IMR-90 (cell line): ENCODE results near the gene LYPD4. TPM values are rescaled to one million over a fixed set of nuclear protein-coding genes. Genes with fewer than 3 reads are reported as not detected.

ENCODE experiments used
- ATAC-seq: fragments of 200-7000 bp; cut with Tn5 transposase; 2 replicates; pipeline ENCODE4 v1.9.1; 2020; ENCODE audit warnings: low read depth, mild to moderate bottlenecking, moderate library complexity
- BruUV-seq: library from RNA; stranded (reverse); fragments of 400-500 nt; replicated peaks from 2 replicates; lab custom pipeline; 2021; lab: Mats Ljungman, UMichigan
- CTCF ChIA-PET: fragments of 300-600 bp; formaldehyde crosslinking; extraction: SDS; loops from one replicate; lab custom pipeline; 2021; ENCODE audit warnings: antibody characterized with exemption; lab: Yijun Ruan, JAX
- POLR2A ChIA-PET: fragments of 300-600 bp; sonication (Branson Sonifier 250); formaldehyde crosslinking; loops from one replicate; lab custom pipeline; 2022; ENCODE audit warnings: antibody characterized with exemption; ENCODE audit not compliant: unreplicated experiment; lab: Charles Lee
- DNase-seq: peaks from one replicate; pipeline ENCODE4 v3.0.0; 2013
- H2AFZ ChIP-seq: replicated peaks from 2 replicates; pipeline ENCODE3; 2013; ENCODE audit warnings: low read length, mild to moderate bottlenecking; ENCODE audit not compliant: poor library complexity
- H2AK5ac ChIP-seq: 2 replicates; pipeline ENCODE4 v1.6.1; 2013; ENCODE audit warnings: low read depth, low read length, inconsistent platforms
- H2AK9ac ChIP-seq: replicated peaks from 2 replicates; pipeline ENCODE3; 2013; ENCODE audit warnings: mild to moderate bottlenecking, low read depth, low read length, moderate library complexity; ENCODE audit not compliant: poor library complexity
- H2BK120ac ChIP-seq: 2 replicates; pipeline ENCODE4 v1.6.1; 2013; ENCODE audit warnings: low read depth, low read length, inconsistent platforms
- H2BK15ac ChIP-seq: 3 replicates; pipeline ENCODE4 v1.6.1; 2013; ENCODE audit warnings: low read depth, low read length, inconsistent platforms
- H2BK20ac ChIP-seq: 2 replicates; pipeline ENCODE4 v1.6.1; 2013; ENCODE audit warnings: low read depth, mild to moderate bottlenecking, inconsistent platforms, low read length, moderate library complexity
- H2BK5ac ChIP-seq: 2 replicates; pipeline ENCODE4 v1.6.1; 2013; ENCODE audit warnings: mild to moderate bottlenecking, low read depth, low read length, inconsistent platforms; ENCODE audit not compliant: poor library complexity, severe bottlenecking
- H3K14ac ChIP-seq: replicated peaks from 2 replicates; pipeline ENCODE4 v1.6.1; 2013; ENCODE audit warnings: low read depth, low read length, inconsistent platforms
- H3K18ac ChIP-seq: 2 replicates; pipeline ENCODE4 v1.6.1; 2013; ENCODE audit warnings: low read depth, low read length, control low read depth
- H3K23ac ChIP-seq: 2 replicates; pipeline ENCODE4 v1.6.1; 2013; ENCODE audit warnings: low read depth, low read length, inconsistent platforms
- H3K27ac ChIP-seq: 2 replicates; pipeline ENCODE4 v1.5.1; 2013; ENCODE audit warnings: mild to moderate bottlenecking, control low read depth, low read length; ENCODE audit not compliant: insufficient read depth
- H3K27me3 ChIP-seq: 2 replicates; pipeline ENCODE4 v1.6.1; 2013; ENCODE audit warnings: low read length; ENCODE audit not compliant: control insufficient read depth, insufficient read depth
- H3K36me3 ChIP-seq: 2 replicates; pipeline ENCODE4 v1.6.1; 2013; ENCODE audit warnings: low read length, mixed read lengths; ENCODE audit not compliant: control insufficient read depth, insufficient read depth
- H3K4ac ChIP-seq: 2 replicates; pipeline ENCODE4 v1.6.1; 2013; ENCODE audit warnings: low read depth, low read length, inconsistent platforms
- H3K4me1 ChIP-seq: 2 replicates; pipeline ENCODE4 v1.6.1; 2013; ENCODE audit warnings: low read length, mixed read lengths; ENCODE audit not compliant: control insufficient read depth, insufficient read depth
- H3K4me2 ChIP-seq: 2 replicates; pipeline ENCODE4 v1.6.1; 2013; ENCODE audit warnings: low read depth, mild to moderate bottlenecking, control low read depth, low read length, moderate library complexity
- H3K4me3 ChIP-seq: 2 replicates; pipeline ENCODE4 v1.5.1; 2013; ENCODE audit warnings: low read depth, mild to moderate bottlenecking, control low read depth, low read length, moderate library complexity; ENCODE audit not compliant: insufficient read depth
- H3K56ac ChIP-seq: 2 replicates; pipeline ENCODE4 v1.6.1; 2013; ENCODE audit warnings: low read length, inconsistent platforms; ENCODE audit not compliant: insufficient read depth; ENCODE audit errors: extremely low read depth
- H3K79me1 ChIP-seq, 2 experiments: 2 replicates each; pipeline ENCODE4 v1.6.1; 2013; ENCODE audit warnings: low read length in 2 of 2, inconsistent platforms in 1 of 2, low read depth in 1 of 2
- H3K9ac ChIP-seq: 2 replicates; pipeline ENCODE4 v1.6.1; 2013; ENCODE audit warnings: low read depth, low read length, control low read depth
- H3K9me1 ChIP-seq: 2 replicates; pipeline ENCODE4 v1.6.1; 2013; ENCODE audit warnings: low read length, inconsistent platforms; ENCODE audit not compliant: insufficient read depth
- H3K9me3 ChIP-seq: 2 replicates; pipeline ENCODE4 v1.6.1; 2013; ENCODE audit warnings: low read length; ENCODE audit not compliant: control insufficient read depth, insufficient read depth
- H4K20me1 ChIP-seq: 2 replicates; pipeline ENCODE4 v1.6.1; 2013; ENCODE audit warnings: low read length, inconsistent platforms; ENCODE audit not compliant: insufficient read depth
- H4K5ac ChIP-seq: 2 replicates; pipeline ENCODE4 v1.6.1; 2013; ENCODE audit warnings: mild to moderate bottlenecking, low read depth, low read length, control low read depth
- H4K8ac ChIP-seq, 2 experiments: 2 replicates each; pipeline ENCODE4 v1.6.1; 2013; ENCODE audit warnings: low read depth in 2 of 2, low read length in 2 of 2, control low read depth in 1 of 2, inconsistent platforms in 1 of 2
- H4K91ac ChIP-seq: 2 replicates; pipeline ENCODE4 v1.6.1; 2013; ENCODE audit warnings: low read depth, low read length, inconsistent platforms; ENCODE audit not compliant: insufficient read depth
- CHD1 ChIP-seq: IDR thresholded peaks from 2 replicates; pipeline ENCODE4 v1.6.1; 2012; ENCODE audit warnings: low read depth, low read length, improper control_type of control experiment
- MAZ ChIP-seq: IDR thresholded peaks from 2 replicates; pipeline ENCODE4 v1.6.1; 2012; ENCODE audit warnings: low read depth, mild to moderate bottlenecking, low read length, improper control_type of control experiment, moderate library complexity, borderline replicate concordance
- NFE2L2 ChIP-seq: fragments of 150-350 bp; IDR thresholded peaks from 2 replicates; pipeline ENCODE4 v1.6.1; 2016; ENCODE audit warnings: low read depth, mild to moderate bottlenecking, low read length
- POLR2A ChIP-seq: IDR thresholded peaks from 2 replicates; pipeline ENCODE4 v1.6.1; 2012; ENCODE audit warnings: mild to moderate bottlenecking, low read depth, low read length
- RCOR1 ChIP-seq: IDR thresholded peaks from 2 replicates; pipeline ENCODE4 v1.6.1; 2012; ENCODE audit warnings: mild to moderate bottlenecking, low read length, improper control_type of control experiment; ENCODE audit not compliant: insufficient replicate concordance
- RFX5 ChIP-seq: IDR thresholded peaks from 2 replicates; pipeline ENCODE4 v1.8.0; 2012; ENCODE audit warnings: low read depth, mild to moderate bottlenecking, low read length, moderate library complexity
- SMC3 ChIP-seq: fragments of 150-350 bp; IDR thresholded peaks from 2 replicates; pipeline ENCODE4 v1.6.1; 2016; ENCODE audit warnings: low read depth, mild to moderate bottlenecking, antibody characterized with exemption, low read length, moderate library complexity
- USF2 ChIP-seq: fragments of 150-350 bp; IDR thresholded peaks from 2 replicates; pipeline ENCODE4 v1.6.1; 2017; ENCODE audit warnings: mild to moderate bottlenecking, antibody characterized with exemption, low read length, low read depth
- WGBS, 2 experiments: methylation state at CpG; one replicate each; pipeline versions ENCODE4 v1.1.5 to v1.1.7; 2013; ENCODE audit warnings: missing lambda C conversion rate in 2 of 2; ENCODE audit not compliant: insufficient read length in 1 of 2; ENCODE audit errors: extremely low coverage in 2 of 2; 5-methylcytosine and 5-hydroxymethylcytosine counted together
- dilution Hi-C: fragments of 300-500 bp; cut with HindIII; formaldehyde crosslinking; loops from one replicate; pipeline ENCODE4 v1.14.3; 2018; ENCODE audit warnings: low sequenced_read_pairs; ENCODE audit not compliant: unreplicated experiment
- in situ Hi-C: fragments of 300-500 bp; cut with MboI; formaldehyde crosslinking; loops from 3 replicates; pipeline ENCODE4 v1.14.3; 2019; ENCODE audit warnings: low sequenced_read_pairs, inconsistent platforms, mixed read lengths
- intact Hi-C: fragments of 100-400 bp; cut with micrococcal nuclease; formaldehyde crosslinking; loops from 2 replicates; pipeline ENCODE4 v1.10.0; 2022
- polyA plus RNA-seq, 3 experiments: library from polyadenylated mRNA; depleted of rRNA; stranded (reverse); fragments of >200 nt; gene quantifications; 2 replicates each; pipeline ENCODE4 v1.2.3, GENCODE V29; 2012; ENCODE audit warnings: low replicate concordance in 1 of 3
- total RNA-seq: library from RNA; depleted of rRNA; stranded (reverse); fragments of >200 nt; gene quantifications from 2 replicates; pipeline ENCODE4 v1.2.3, GENCODE V29; 2012

The LYPD4 gene
- total and polyA plus RNA-seq, 2 of the 4 experiments (the other 2 are of a cell fraction) = not detected

- no peak overlapping the region for H3K14ac ChIP-seq
- peaks cover 86% of the 10 kb centered on the region for H4K20me1 ChIP-seq
- no peak overlapping the region for H2BK15ac ChIP-seq
- no peaks in the 10 kb centered on the region for H3K27me3 ChIP-seq
- no peak overlapping the region for H3K4me2 ChIP-seq
- ATAC-seq (no peak), DNase-seq (no peak)
- H3K18ac ChIP-seq = no peak overlapping the region
- H3K79me1 ChIP-seq = peaks cover 26 to 77% of the 10 kb centered on the region in 2 experiments
- in situ Hi-C loops (no loop called here), dilution Hi-C loops (no loop called here), intact Hi-C loops (no loop called here)
- H2BK120ac ChIP-seq = no peak overlapping the region
- H3K9me3 ChIP-seq = no peaks in the 10 kb centered on the region
- no peak overlapping the region for H2BK5ac ChIP-seq
- no peak overlapping the region for H2AK9ac ChIP-seq
- H3K4ac ChIP-seq = no peak overlapping the region
- H4K8ac ChIP-seq = no peak overlapping the region
- H3K4me3 ChIP-seq = no peak overlapping the region
- H3K9ac ChIP-seq = no peak overlapping the region
- ChIA-PET CTCF (interaction anchor here (1.1 kb wide), 1 partner anchor 9 kb away, joined by 6 read pairs; no protein-coding TSS in a partner anchor), POLR2A (no interaction called here)
- peak overlapping the region; percentile 45; the same call in 1 of the 2 replicates for H3K23ac ChIP-seq
- TF ChIP-seq POLR2A (no peak), RCOR1 (no peak), RFX5 (no peak), CHD1 (no peak), SMC3 (no peak), USF2 (no peak), NFE2L2 (no peak), MAZ (no peak)
- H3K56ac ChIP-seq = no peak overlapping the region
- no peak overlapping the region for H3K27ac ChIP-seq
- H3K9me1 ChIP-seq = peaks cover 24% of the 10 kb centered on the region
- H4K5ac ChIP-seq = no peak overlapping the region
- BruUV-seq = no TSS peak
- H4K91ac ChIP-seq = no peak overlapping the region
- peaks cover 71% of the 10 kb centered on the region for H3K36me3 ChIP-seq
- 100% methylated on average over 2 of the region's 5 CpGs; no CpG with 5 or more reads in 1 of the 2 experiments for WGBS, 2 experiments
- peaks cover 14% of the 10 kb centered on the region for H3K4me1 ChIP-seq
- H2AK5ac ChIP-seq = no peak overlapping the region
- no peak overlapping the region for H2AFZ ChIP-seq
- H2BK20ac ChIP-seq = no peak overlapping the region
These were observed 19.9 kb upstream of the LYPD4 start for GRCh38 chr19:41864374-41864773.
